Liver (tissue), 9 donors: ENCODE measurements around the gene DFFB. TPM values are rescaled to one million over a fixed set of nuclear protein-coding genes. Genes with fewer than 3 reads are reported as not detected.

Source experiments
- DNase-seq: peaks from one replicate; pipeline ENCODE4 v3.0.0-alpha.2; 2017; ENCODE audit warnings: low spot score
- H3K27ac ChIP-seq, 2 donors: one replicate each; pipeline ENCODE4 v1.7.0; 2013; ENCODE audit warnings: inconsistent platforms in 2 of 2, low read length in 2 of 2, control low read depth in 1 of 2, low read depth in 1 of 2, mild to moderate bottlenecking in 1 of 2
- H3K27me3 ChIP-seq, 4 donors: one replicate each; pipeline versions ENCODE4 v1.6.1 to v1.7.0; 2013; ENCODE audit warnings: low read length in 3 of 4, inconsistent platforms in 1 of 4, mild to moderate bottlenecking in 1 of 4, moderate library complexity in 1 of 4; ENCODE audit not compliant: control insufficient read depth in 4 of 4, insufficient read depth in 4 of 4
- H3K36me3 ChIP-seq, 4 donors: one replicate each; pipeline versions ENCODE4 v1.6.1 to v1.7.0; 2013; ENCODE audit warnings: low read length in 3 of 4, mild to moderate bottlenecking in 3 of 4, low read depth in 1 of 4, moderate library complexity in 1 of 4; ENCODE audit not compliant: control insufficient read depth in 4 of 4, insufficient read depth in 3 of 4
- H3K4me1 ChIP-seq, 4 donors: one replicate each; pipeline versions ENCODE4 v1.6.1 to v1.7.0; 2013; ENCODE audit warnings: low read length in 3 of 4, mild to moderate bottlenecking in 3 of 4, moderate library complexity in 1 of 4; ENCODE audit not compliant: control insufficient read depth in 4 of 4, insufficient read depth in 4 of 4
- H3K4me3 ChIP-seq, 3 donors: one replicate each; pipeline versions ENCODE4 v1.6.1 to v1.7.0; 2013; ENCODE audit warnings: low read length in 3 of 3, control low read depth in 1 of 3, low read depth in 1 of 3, mild to moderate bottlenecking in 1 of 3
- H3K9ac ChIP-seq, 2 donors: one replicate each; pipeline ENCODE4 v1.7.0; 2013; ENCODE audit warnings: low read length in 2 of 2, mild to moderate bottlenecking in 2 of 2, moderate library complexity in 2 of 2, control low read depth in 1 of 2, low read depth in 1 of 2
- H3K9me3 ChIP-seq, 4 donors: one replicate each; pipeline versions ENCODE4 v1.6.1 to v1.7.0; 2013; ENCODE audit warnings: low read length in 3 of 4; ENCODE audit not compliant: control insufficient read depth in 4 of 4
- EGR1 ChIP-seq, 2 donors: IDR thresholded peaks; 2 replicates each; pipeline ENCODE4 v1.6.1; 2016 to 2018; ENCODE audit warnings: antibody characterized with exemption in 2 of 2, low read depth in 2 of 2
- FOXA1 ChIP-seq: IDR thresholded peaks from 2 replicates; pipeline ENCODE4 v1.6.1; 2016; ENCODE audit warnings: antibody characterized with exemption
- FOXA2 ChIP-seq: IDR thresholded peaks from 2 replicates; pipeline ENCODE4 v1.6.1; 2016; ENCODE audit warnings: antibody characterized with exemption
- GABPA ChIP-seq, 2 donors: IDR thresholded peaks in 1 of 2; conservative IDR thresholded peaks in 1 of 2; 2 replicates each; pipeline ENCODE4 v1.6.1; 2016; ENCODE audit warnings: antibody characterized with exemption in 2 of 2, mild to moderate bottlenecking in 1 of 2, moderate library complexity in 1 of 2
- HNF4A ChIP-seq, 2 donors: conservative IDR thresholded peaks; 2 replicates each; pipeline ENCODE4 v1.6.1; 2016; ENCODE audit warnings: antibody characterized with exemption in 2 of 2, mild to moderate bottlenecking in 2 of 2
- HNF4G ChIP-seq: IDR thresholded peaks from 2 replicates; pipeline ENCODE4 v1.6.1; 2016; ENCODE audit warnings: antibody characterized with exemption
- JUND ChIP-seq, 2 donors: IDR thresholded peaks; 2 replicates each; pipeline ENCODE4 v1.6.1; 2016; ENCODE audit warnings: antibody characterized with exemption in 2 of 2
- NR2F2 ChIP-seq: IDR thresholded peaks from 2 replicates; pipeline ENCODE4 v1.6.1; 2016; ENCODE audit warnings: antibody characterized with exemption
- RAD21 ChIP-seq, 2 donors: IDR thresholded peaks; 2 replicates each; pipeline ENCODE4 v1.6.1; 2016; ENCODE audit warnings: antibody characterized with exemption in 2 of 2, mild to moderate bottlenecking in 2 of 2
- SP1 ChIP-seq: IDR thresholded peaks from 2 replicates; pipeline ENCODE4 v1.6.1; 2018; ENCODE audit warnings: antibody characterized with exemption, mild to moderate bottlenecking
- TAF1 ChIP-seq: conservative IDR thresholded peaks from 2 replicates; pipeline ENCODE4 v1.6.1; 2016; ENCODE audit warnings: antibody characterized with exemption, mild to moderate bottlenecking
- YY1 ChIP-seq: IDR thresholded peaks from 2 replicates; pipeline ENCODE4 v1.6.1; 2016; ENCODE audit warnings: antibody characterized with exemption, mild to moderate bottlenecking
- WGBS: extraction: QIAGEN DNeasy Blood & Tissue Kit; methylation state at CpG from one replicate; pipeline ENCODE4 v1.1.7; 2013; 5-methylcytosine and 5-hydroxymethylcytosine counted together
- polyA plus RNA-seq, 2 donors: library from polyadenylated mRNA; stranded (reverse) in 1 of 2; unstranded in 1 of 2; fragments of 200-250 nt in 1 of 2; fragments of >200 nt in 1 of 2; fragmentation: Nextera tagmentation in 1 of 2; extraction: Ambion mirVana in 1 of 2; gene quantifications; one replicate each; pipeline versions ENCODE4 v1.2.1 to v1.2.3, GENCODE V29; 2013 to 2015
- total RNA-seq, 2 donors: library from RNA; depleted of rRNA; stranded (reverse); fragments of >200 nt; gene quantifications; one replicate each; pipeline ENCODE4 v1.2.3, GENCODE V29; 2014
- TF ChIP-seq, protein P1 (sequence below): IDR thresholded peaks from 2 replicates; pipeline ENCODE4 v1.6.1; 2016; ENCODE audit warnings: antibody characterized with exemption
- TF ChIP-seq, protein P2 (sequence below): fragments of 150-350 bp; IDR thresholded peaks from 2 replicates; pipeline ENCODE4 v1.5.1; 2017; ENCODE audit warnings: improper control_type of control experiment, low read depth, low read length; ENCODE audit not compliant: missing input control
- TF ChIP-seq, protein P3 (sequence below): IDR thresholded peaks from 2 replicates; pipeline ENCODE4 v1.6.1; 2016; ENCODE audit warnings: antibody characterized with exemption, mild to moderate bottlenecking
- TF ChIP-seq, protein P4 (sequence below): IDR thresholded peaks from 2 replicates; pipeline ENCODE4 v1.6.1; 2016; ENCODE audit warnings: antibody characterized with exemption
- TF ChIP-seq, protein P5 (sequence below): IDR thresholded peaks from 2 replicates; pipeline ENCODE4 v1.6.1; 2016; ENCODE audit warnings: antibody characterized with exemption
- donor health status: healthy.
- donor health status: healthy.
- donor health status: healthy.
- donor health status: healthy.
- donor health status: healthy.

DFFB gene
- total and polyA plus RNA-seq, 4 donors, result 0.92 to 6.1 (median 2.9) TPM

DNA sequence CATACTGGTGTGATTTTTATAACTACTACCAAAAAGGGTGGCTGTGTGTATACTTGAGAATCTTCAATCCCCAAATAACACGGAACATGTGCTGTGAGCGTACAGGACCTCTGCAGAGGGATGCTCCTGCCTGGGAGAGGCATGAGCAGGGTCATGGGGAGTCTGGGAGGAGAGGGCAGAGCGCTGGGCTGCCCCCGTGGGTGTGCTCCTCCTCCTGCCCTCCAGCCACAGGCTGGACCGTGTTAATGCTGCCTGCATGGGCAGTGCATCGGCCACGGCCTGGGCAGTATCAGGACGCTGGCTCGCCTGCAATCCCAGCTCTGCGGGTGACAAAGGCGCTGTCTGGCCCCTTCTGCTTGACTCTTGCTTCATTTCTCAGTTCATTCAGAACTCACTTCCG, 6.4 kb upstream of the DFFB start:
- peaks cover 4 to 7% (median 6%) of the 10 kb centered on the region in 4 donors for H3K4me1 ChIP-seq
- no peaks in the 10 kb centered on the region for H3K9me3 ChIP-seq
- H3K27me3 ChIP-seq, result no peaks in the 10 kb centered on the region
- 91% methylated on average over 12 of the region's 12 CpGs for WGBS
- H3K27ac ChIP-seq, result no peak overlapping the region
- no peak overlapping the region for H3K9ac ChIP-seq
- DNase-seq, result no peak
- no peak for TF ChIP-seq SP1
- no peak for TF ChIP-seq FOXA2
- TF ChIP-seq FOXA1, result no peak
- TF ChIP-seq JUND (IDR thresholded peaks at IDR 0.05), result no peak
- TF ChIP-seq TAF1, result no peak
- TF ChIP-seq, protein P1, sequence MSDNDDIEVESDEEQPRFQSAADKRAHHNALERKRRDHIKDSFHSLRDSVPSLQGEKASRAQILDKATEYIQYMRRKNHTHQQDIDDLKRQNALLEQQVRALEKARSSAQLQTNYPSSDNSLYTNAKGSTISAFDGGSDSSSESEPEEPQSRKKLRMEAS, result no peak
- TF ChIP-seq, protein P2, sequence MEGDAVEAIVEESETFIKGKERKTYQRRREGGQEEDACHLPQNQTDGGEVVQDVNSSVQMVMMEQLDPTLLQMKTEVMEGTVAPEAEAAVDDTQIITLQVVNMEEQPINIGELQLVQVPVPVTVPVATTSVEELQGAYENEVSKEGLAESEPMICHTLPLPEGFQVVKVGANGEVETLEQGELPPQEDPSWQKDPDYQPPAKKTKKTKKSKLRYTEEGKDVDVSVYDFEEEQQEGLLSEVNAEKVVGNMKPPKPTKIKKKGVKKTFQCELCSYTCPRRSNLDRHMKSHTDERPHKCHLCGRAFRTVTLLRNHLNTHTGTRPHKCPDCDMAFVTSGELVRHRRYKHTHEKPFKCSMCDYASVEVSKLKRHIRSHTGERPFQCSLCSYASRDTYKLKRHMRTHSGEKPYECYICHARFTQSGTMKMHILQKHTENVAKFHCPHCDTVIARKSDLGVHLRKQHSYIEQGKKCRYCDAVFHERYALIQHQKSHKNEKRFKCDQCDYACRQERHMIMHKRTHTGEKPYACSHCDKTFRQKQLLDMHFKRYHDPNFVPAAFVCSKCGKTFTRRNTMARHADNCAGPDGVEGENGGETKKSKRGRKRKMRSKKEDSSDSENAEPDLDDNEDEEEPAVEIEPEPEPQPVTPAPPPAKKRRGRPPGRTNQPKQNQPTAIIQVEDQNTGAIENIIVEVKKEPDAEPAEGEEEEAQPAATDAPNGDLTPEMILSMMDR, result no peak
- TF ChIP-seq NR2F2, result no peak
- TF ChIP-seq, protein P3, sequence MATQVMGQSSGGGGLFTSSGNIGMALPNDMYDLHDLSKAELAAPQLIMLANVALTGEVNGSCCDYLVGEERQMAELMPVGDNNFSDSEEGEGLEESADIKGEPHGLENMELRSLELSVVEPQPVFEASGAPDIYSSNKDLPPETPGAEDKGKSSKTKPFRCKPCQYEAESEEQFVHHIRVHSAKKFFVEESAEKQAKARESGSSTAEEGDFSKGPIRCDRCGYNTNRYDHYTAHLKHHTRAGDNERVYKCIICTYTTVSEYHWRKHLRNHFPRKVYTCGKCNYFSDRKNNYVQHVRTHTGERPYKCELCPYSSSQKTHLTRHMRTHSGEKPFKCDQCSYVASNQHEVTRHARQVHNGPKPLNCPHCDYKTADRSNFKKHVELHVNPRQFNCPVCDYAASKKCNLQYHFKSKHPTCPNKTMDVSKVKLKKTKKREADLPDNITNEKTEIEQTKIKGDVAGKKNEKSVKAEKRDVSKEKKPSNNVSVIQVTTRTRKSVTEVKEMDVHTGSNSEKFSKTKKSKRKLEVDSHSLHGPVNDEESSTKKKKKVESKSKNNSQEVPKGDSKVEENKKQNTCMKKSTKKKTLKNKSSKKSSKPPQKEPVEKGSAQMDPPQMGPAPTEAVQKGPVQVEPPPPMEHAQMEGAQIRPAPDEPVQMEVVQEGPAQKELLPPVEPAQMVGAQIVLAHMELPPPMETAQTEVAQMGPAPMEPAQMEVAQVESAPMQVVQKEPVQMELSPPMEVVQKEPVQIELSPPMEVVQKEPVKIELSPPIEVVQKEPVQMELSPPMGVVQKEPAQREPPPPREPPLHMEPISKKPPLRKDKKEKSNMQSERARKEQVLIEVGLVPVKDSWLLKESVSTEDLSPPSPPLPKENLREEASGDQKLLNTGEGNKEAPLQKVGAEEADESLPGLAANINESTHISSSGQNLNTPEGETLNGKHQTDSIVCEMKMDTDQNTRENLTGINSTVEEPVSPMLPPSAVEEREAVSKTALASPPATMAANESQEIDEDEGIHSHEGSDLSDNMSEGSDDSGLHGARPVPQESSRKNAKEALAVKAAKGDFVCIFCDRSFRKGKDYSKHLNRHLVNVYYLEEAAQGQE, result no peak
- no peak for TF ChIP-seq EGR1 (IDR thresholded peaks at IDR 0.05; ENCODE audit: low read depth in 2 of 2)
- TF ChIP-seq, protein P4, sequence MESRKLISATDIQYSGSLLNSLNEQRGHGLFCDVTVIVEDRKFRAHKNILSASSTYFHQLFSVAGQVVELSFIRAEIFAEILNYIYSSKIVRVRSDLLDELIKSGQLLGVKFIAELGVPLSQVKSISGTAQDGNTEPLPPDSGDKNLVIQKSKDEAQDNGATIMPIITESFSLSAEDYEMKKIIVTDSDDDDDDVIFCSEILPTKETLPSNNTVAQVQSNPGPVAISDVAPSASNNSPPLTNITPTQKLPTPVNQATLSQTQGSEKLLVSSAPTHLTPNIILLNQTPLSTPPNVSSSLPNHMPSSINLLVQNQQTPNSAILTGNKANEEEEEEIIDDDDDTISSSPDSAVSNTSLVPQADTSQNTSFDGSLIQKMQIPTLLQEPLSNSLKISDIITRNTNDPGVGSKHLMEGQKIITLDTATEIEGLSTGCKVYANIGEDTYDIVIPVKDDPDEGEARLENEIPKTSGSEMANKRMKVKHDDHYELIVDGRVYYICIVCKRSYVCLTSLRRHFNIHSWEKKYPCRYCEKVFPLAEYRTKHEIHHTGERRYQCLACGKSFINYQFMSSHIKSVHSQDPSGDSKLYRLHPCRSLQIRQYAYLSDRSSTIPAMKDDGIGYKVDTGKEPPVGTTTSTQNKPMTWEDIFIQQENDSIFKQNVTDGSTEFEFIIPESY, result no peak
- no peak for TF ChIP-seq HNF4G
- no peak for TF ChIP-seq YY1
- TF ChIP-seq RAD21 (IDR thresholded peaks at IDR 0.05), result no peak
- no peak overlapping the region for H3K4me3 ChIP-seq
- H3K36me3 ChIP-seq, result peaks cover 10 to 40% (median 26%) of the 10 kb centered on the region in 4 donors

DNA sequence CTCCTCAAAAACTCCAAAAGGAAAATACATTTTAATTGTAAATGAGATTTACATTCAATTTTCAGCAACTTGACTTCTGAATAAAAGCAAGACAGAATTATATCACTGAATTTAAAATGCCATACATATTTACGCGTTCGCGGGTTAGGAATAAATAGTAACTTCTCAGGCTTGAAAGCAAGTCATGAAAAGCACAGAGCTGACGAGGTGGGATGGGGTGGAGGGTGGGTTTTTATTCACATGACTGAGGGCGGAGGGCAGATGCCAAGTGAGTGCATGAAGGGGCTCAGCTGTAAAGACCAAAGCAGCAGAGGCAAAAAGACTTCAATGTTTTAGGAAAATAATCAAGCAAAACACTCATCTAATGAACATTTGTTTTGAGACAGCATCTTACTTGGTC, 6.0 kb upstream of the DFFB start:
- TF ChIP-seq, protein P3, result no peak
- no peak for TF ChIP-seq HNF4G
- no peak for TF ChIP-seq RAD21 (IDR thresholded peaks at IDR 0.05)
- TF ChIP-seq EGR1 (IDR thresholded peaks at IDR 0.05; ENCODE audit: low read depth in 2 of 2), result no peak
- TF ChIP-seq, protein P4, result no peak
- no peak for TF ChIP-seq FOXA1
- TF ChIP-seq HNF4A (conservative IDR thresholded peaks at IDR 0.05), result no peak
- TF ChIP-seq FOXA2, result no peak
- no peak for TF ChIP-seq GABPA (IDR thresholded peaks at IDR 0.05 in 1 of 2, conservative IDR thresholded peaks at IDR 0.05 in 1 of 2)
- TF ChIP-seq JUND (IDR thresholded peaks at IDR 0.05), result no peak
- no peak for TF ChIP-seq SP1
- TF ChIP-seq YY1, result no peak
- TF ChIP-seq, protein P5, sequence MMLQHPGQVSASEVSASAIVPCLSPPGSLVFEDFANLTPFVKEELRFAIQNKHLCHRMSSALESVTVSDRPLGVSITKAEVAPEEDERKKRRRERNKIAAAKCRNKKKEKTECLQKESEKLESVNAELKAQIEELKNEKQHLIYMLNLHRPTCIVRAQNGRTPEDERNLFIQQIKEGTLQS, result no peak
- TF ChIP-seq, protein P1, result no peak
- Histone ChIP-seq H3K27ac (no peak overlapping the region), H3K9ac (no peak overlapping the region), H3K27me3 (no peaks in the 10 kb centered on the region), H3K36me3 (peaks cover 10 to 40% (median 25%) of the 10 kb centered on the region in 4 donors), H3K4me1 (peaks cover 6 to 10% (median 8%) of the 10 kb centered on the region in 4 donors), H3K4me3 (no peak overlapping the region), H3K9me3 (no peaks in the 10 kb centered on the region)
- no peak for DNase-seq
- 97% methylated on average over 6 of the region's 6 CpGs for WGBS
